ENCODE results near the gene RRP12. TPM values are rescaled to one million over a fixed set of nuclear protein-coding genes. Genes with fewer than 3 reads are reported as not detected.

RRP12 gene
- total RNA-seq, 2 donors from 2014 or later: 13.0 to 22.1 TPM

GRCh38 chr10:97329766-97330165 is 71.4 kb downstream of the RRP12 start:
- no peak for ATAC-seq

GRCh38 chr10:97328646-97329453 is 72.3 kb downstream of the RRP12 start:
- DNase-seq: peak; percentile 31 to 60 (median 42)
- Histone ChIP-seq H3K4me3 (no peak overlapping the region), H3K36me3 (replicated peaks in 1 of 2; ENCODE audit: insufficient read depth in 1 of 2, low read depth in 2 of 2) (no peaks in the 10 kb centered on the region), H3K9me3 (no peaks in the 10 kb centered on the region), H3K27me3 (no peaks in the 10 kb centered on the region), H3K4me1 (peaks cover 59% of the 10 kb centered on the region), H3K27ac (peak overlapping the region; percentile 53 to 72 (median 65))
- WGBS, 2 donors: 29 to 40% methylated on average over 3 of the region's 3 CpGs
- intact Hi-C loops (cut with DNase I): no loop called here
- TF ChIP-seq CTCF (IDR thresholded peaks at IDR 0.05): peak in 1 of 7 experiments; percentile 3
- TF ChIP-seq POLR2A (IDR thresholded peaks at IDR 0.05): no peak
- ATAC-seq: peak; percentile 58

More at GRCh38 chr10:97329766-97330165, 71.4 kb downstream of the RRP12 start:
- H3K4me3 ChIP-seq: no peak overlapping the region
- intact Hi-C loops (cut with DNase I): no loop called here
- no peaks in the 10 kb centered on the region for H3K27me3 ChIP-seq
- H3K36me3 ChIP-seq (replicated peaks in 1 of 2; ENCODE audit: insufficient read depth in 1 of 2, low read depth in 2 of 2): no peaks in the 10 kb centered on the region
- TF ChIP-seq POLR2A (IDR thresholded peaks at IDR 0.05) (no peak), CTCF (IDR thresholded peaks at IDR 0.05) (no peak)
- H3K4me1 ChIP-seq: peaks cover 59% of the 10 kb centered on the region
- DNase-seq: no peak
- no peaks in the 10 kb centered on the region for H3K9me3 ChIP-seq
- 61 to 66% methylated on average over 5 of the region's 5 CpGs for WGBS, 2 donors
- H3K27ac ChIP-seq: peak overlapping the region in 3 of 4 donors; percentile 2 to 66 (median 64)

- Histone ChIP-seq H3K36me3 (replicated peaks in 1 of 2; ENCODE audit: insufficient read depth in 1 of 2, low read depth in 2 of 2) (no peaks in the 10 kb centered on the region), H3K4me1 (peaks cover 58% of the 10 kb centered on the region), H3K9me3 (no peaks in the 10 kb centered on the region), H3K27ac (peak overlapping the region; percentile 53 to 72 (median 65)), H3K27me3 (no peaks in the 10 kb centered on the region), H3K4me3 (no peak overlapping the region)
- ATAC-seq: peak; percentile 75
- 25 to 30% methylated on average over 7 of the region's 7 CpGs for WGBS, 2 donors
- TF ChIP-seq CTCF (IDR thresholded peaks at IDR 0.05) (no peak), POLR2A (IDR thresholded peaks at IDR 0.05) (peak in 1 of 3 donors; percentile 17)
- intact Hi-C loops (cut with DNase I): no loop called here
- DNase-seq: peak; percentile 27 to 57 (median 54)
Measured at GRCh38 chr10:97327348-97328294, 73.5 kb downstream of the RRP12 start.

DNA sequence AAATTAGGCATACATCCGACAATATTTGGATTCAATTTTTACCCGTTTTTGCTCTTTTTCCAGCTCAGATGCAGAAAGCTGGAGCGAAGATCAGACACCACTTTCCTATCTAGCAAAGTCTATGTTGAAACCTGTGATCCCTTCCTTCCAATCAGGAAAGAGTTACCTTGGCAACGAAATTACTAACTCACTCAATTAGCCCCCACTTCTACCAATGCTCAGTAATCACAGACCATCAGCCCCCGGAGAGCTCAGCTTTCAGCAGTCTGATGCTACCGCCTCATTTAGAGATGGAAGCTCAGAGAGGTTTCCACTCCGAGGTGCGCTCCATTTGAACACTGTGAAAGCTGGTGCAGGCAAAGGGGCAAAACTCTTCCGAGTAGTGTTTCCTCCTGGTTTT is 75.4 kb downstream of the RRP12 start:
- no peak for DNase-seq
- H3K27me3 ChIP-seq: no peaks in the 10 kb centered on the region
- ATAC-seq: no peak
- WGBS, 2 donors: 84% methylated on average over 9 of the region's 9 CpGs
- H3K4me3 ChIP-seq: no peak overlapping the region
- TF ChIP-seq CTCF (IDR thresholded peaks at IDR 0.05) (no peak), POLR2A (IDR thresholded peaks at IDR 0.05) (no peak)
- no peaks in the 10 kb centered on the region for H3K9me3 ChIP-seq
- no peaks in the 10 kb centered on the region for H3K36me3 ChIP-seq (replicated peaks in 1 of 2; ENCODE audit: insufficient read depth in 1 of 2, low read depth in 2 of 2)
- intact Hi-C loops (cut with DNase I): no loop called here
- H3K27ac ChIP-seq: no peak overlapping the region
- peaks cover 52% of the 10 kb centered on the region for H3K4me1 ChIP-seq

Measured in body of pancreas (tissue), 4 donors.